Upper lobe of left lung (tissue), 6 donors: ENCODE results near the gene TMEM200C. TPM values are rescaled to one million over a fixed set of nuclear protein-coding genes. Genes with fewer than 3 reads are reported as not detected.

ENCODE experiments used
- ATAC-seq, 2 donors: fragments of 200-7000 bp; cut with Tn5 transposase; one replicate each; pipeline ENCODE4 v1.9.1; 2022; ENCODE audit warnings: mild to moderate bottlenecking in 2 of 2, moderate library complexity in 2 of 2; ENCODE audit not compliant: low FRiP score in 2 of 2
- DNase-seq, 2 donors: peaks; one replicate each; pipeline ENCODE4 v3.0.0-alpha.2; 2019 to 2020
- H3K27ac ChIP-seq, 4 donors: fragments of 200-600 bp; sonication (generic); one replicate each; pipeline ENCODE4 v1.5.1; 2016 to 2019
- H3K27me3 ChIP-seq, 4 donors: fragments of 200-600 bp; sonication (generic); one replicate each; pipeline ENCODE4 v1.5.1; 2017 to 2019
- H3K36me3 ChIP-seq, 4 donors: fragments of 200-600 bp; sonication (generic); one replicate each; pipeline ENCODE4 v1.5.1; 2016 to 2019
- H3K4me1 ChIP-seq, 4 donors: fragments of 200-600 bp; sonication (generic); one replicate each; pipeline ENCODE4 v1.5.1; 2018 to 2019
- H3K4me3 ChIP-seq, 4 donors: fragments of 200-600 bp; sonication (generic); one replicate each; pipeline ENCODE4 v1.5.1; 2017 to 2019; ENCODE audit warnings: mild to moderate bottlenecking in 2 of 4, moderate library complexity in 1 of 4
- H3K9me3 ChIP-seq, 4 donors: fragments of 200-600 bp; sonication (generic); one replicate each; pipeline ENCODE4 v1.5.1; 2018 to 2019
- EP300 ChIP-seq, 4 donors: sonication (generic); formaldehyde crosslinking; IDR thresholded peaks; one replicate each; pipeline ENCODE4 v1.5.1; 2017; ENCODE audit warnings: antibody characterized with exemption in 4 of 4, control low read depth in 2 of 4
- POLR2A ChIP-seq, 4 donors: fragments of 450-650 bp; IDR thresholded peaks; one replicate each; pipeline ENCODE4 v1.5.1; 2016 to 2017; ENCODE audit warnings: antibody characterized with exemption in 4 of 4, mild to moderate bottlenecking in 2 of 4
- POLR2AphosphoS5 ChIP-seq, 2 donors: sonication (generic); formaldehyde crosslinking; IDR thresholded peaks; one replicate each; pipeline ENCODE4 v1.5.1; 2017; ENCODE audit warnings: antibody characterized with exemption in 2 of 2
- WGBS, 2 donors: methylation state at CpG; one replicate each; pipeline ENCODE4 v1.1.5; 2017 to 2018; 5-methylcytosine and 5-hydroxymethylcytosine counted together
- total RNA-seq, 6 donors: library from RNA; depleted of rRNA in 4 of 6; stranded (reverse); fragments of >200 nt in 4 of 6; gene quantifications; one replicate each; pipeline versions ENCODE4 v1.1.0 to v1.2.1, GENCODE V29; 2016 to 2021
- TF ChIP-seq, protein P1 (sequence below), 6 experiments: fragments of 450-650 bp in 4 of 6; fragments of 200-600 bp in 2 of 6; sonication (generic) in 2 of 6; IDR thresholded peaks; one replicate each; pipeline ENCODE4 v1.5.1; 2016 to 2019; ENCODE audit warnings: antibody characterized with exemption in 6 of 6
- donor health status: DM: no; HTN: no; CAD: no; lungs with moderate emphysema.
- donor health status: DM: no; HTN: yes; CAD: no; lungs with severe emphysema.

TMEM200C gene
- total RNA-seq, 6 donors from 2014 or later: under 0.01 to 0.44 (median 0.28) TPM; not detected in 2

DNA sequence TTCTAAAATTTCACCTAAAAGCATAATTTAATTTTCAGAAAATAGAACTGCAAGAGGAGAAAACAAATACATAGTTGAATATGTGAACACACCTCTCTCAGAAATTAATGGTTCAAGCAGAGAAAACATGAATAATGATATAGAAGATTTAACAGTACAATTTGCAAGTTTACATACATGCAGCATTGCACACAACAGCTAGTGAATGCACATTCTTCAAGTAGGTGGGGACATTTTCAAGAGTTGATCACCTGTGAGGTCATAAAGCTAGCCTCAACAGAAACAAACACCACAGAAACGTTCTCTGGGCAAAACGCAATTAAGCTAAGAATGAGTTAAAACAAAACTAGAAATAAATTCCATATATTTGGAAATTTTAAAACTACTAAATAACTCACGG is 38.1 kb downstream of the TMEM200C start:
- H3K4me3 ChIP-seq: no peak overlapping the region
- peaks cover 0 to 4% (median 3%) of the 10 kb centered on the region in 4 donors for H3K9me3 ChIP-seq
- no peaks in the 10 kb centered on the region for H3K27me3 ChIP-seq
- TF ChIP-seq EP300 (IDR thresholded peaks at IDR 0.05) (no peak), POLR2AphosphoS5 (IDR thresholded peaks at IDR 0.05) (no peak), POLR2A (IDR thresholded peaks at IDR 0.05) (no peak)
- TF ChIP-seq, protein P1, sequence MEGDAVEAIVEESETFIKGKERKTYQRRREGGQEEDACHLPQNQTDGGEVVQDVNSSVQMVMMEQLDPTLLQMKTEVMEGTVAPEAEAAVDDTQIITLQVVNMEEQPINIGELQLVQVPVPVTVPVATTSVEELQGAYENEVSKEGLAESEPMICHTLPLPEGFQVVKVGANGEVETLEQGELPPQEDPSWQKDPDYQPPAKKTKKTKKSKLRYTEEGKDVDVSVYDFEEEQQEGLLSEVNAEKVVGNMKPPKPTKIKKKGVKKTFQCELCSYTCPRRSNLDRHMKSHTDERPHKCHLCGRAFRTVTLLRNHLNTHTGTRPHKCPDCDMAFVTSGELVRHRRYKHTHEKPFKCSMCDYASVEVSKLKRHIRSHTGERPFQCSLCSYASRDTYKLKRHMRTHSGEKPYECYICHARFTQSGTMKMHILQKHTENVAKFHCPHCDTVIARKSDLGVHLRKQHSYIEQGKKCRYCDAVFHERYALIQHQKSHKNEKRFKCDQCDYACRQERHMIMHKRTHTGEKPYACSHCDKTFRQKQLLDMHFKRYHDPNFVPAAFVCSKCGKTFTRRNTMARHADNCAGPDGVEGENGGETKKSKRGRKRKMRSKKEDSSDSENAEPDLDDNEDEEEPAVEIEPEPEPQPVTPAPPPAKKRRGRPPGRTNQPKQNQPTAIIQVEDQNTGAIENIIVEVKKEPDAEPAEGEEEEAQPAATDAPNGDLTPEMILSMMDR (IDR thresholded peaks at IDR 0.05): no peak
- ATAC-seq (no peak), DNase-seq (no peak)
- H3K4me1 ChIP-seq: no peaks in the 10 kb centered on the region
- H3K27ac ChIP-seq: no peak overlapping the region
- 60 to 62% methylated on average over 3 of the region's 3 CpGs for WGBS, 2 donors
- no peaks in the 10 kb centered on the region for H3K36me3 ChIP-seq

DNA sequence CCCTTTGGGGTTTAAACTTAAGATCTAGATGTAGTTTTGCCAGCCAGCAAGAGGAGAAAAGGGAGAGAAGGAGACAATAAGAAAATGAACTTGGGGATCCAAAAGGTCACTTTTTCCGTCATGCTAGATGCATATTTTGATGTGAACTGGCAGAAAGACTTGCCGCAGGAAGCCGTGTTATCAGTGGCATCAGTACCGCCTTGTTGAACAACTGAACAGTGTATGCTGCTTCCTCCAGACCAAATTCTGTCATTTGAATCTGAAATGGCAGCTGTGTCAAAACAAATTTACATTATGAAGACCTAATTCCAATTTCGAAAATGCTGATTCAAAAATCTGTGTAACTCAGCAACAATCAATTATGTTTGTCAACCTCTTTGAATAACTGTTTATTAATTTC is 42.1 kb downstream of the TMEM200C start:
- TF ChIP-seq POLR2A (IDR thresholded peaks at IDR 0.05): no peak
- TF ChIP-seq EP300 (IDR thresholded peaks at IDR 0.05): no peak
- TF ChIP-seq, protein P1 (IDR thresholded peaks at IDR 0.05): no peak
- TF ChIP-seq POLR2AphosphoS5 (IDR thresholded peaks at IDR 0.05): no peak
- Histone ChIP-seq H3K4me3 (no peak overlapping the region), H3K27ac (no peak overlapping the region), H3K9me3 (no peaks in the 10 kb centered on the region), H3K4me1 (no peaks in the 10 kb centered on the region), H3K27me3 (no peaks in the 10 kb centered on the region), H3K36me3 (no peaks in the 10 kb centered on the region)
- 69 to 75% methylated on average over 5 of the region's 5 CpGs for WGBS, 2 donors
- no peak for DNase-seq
- ATAC-seq: no peak

DNA sequence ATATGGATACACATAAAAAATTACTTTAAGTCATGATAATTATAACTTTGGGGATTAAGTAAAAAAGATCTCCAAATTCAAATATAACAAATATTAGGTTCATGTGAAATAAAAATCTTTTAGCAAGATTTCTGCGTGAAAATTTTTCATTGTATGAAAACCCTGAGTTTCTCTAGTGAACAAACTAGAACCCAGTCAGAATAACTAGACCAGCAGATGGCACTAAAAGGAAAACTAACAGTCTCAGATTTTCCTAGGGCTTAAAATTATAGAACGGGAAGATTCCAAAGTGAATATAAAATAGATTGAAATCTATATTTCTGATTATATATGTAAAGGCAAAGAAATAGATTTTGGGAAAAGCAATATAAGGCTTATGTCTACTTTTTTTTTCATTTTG is 43.3 kb downstream of the TMEM200C start:
- Histone ChIP-seq H3K4me3 (no peak overlapping the region), H3K27ac (no peak overlapping the region), H3K9me3 (no peaks in the 10 kb centered on the region), H3K4me1 (no peaks in the 10 kb centered on the region), H3K27me3 (no peaks in the 10 kb centered on the region), H3K36me3 (no peaks in the 10 kb centered on the region)
- 28 to 57% methylated on average over 2 of the region's 2 CpGs for WGBS, 2 donors
- ATAC-seq (no peak), DNase-seq (no peak)
- TF ChIP-seq POLR2A (IDR thresholded peaks at IDR 0.05) (no peak), POLR2AphosphoS5 (IDR thresholded peaks at IDR 0.05) (no peak)

DNA sequence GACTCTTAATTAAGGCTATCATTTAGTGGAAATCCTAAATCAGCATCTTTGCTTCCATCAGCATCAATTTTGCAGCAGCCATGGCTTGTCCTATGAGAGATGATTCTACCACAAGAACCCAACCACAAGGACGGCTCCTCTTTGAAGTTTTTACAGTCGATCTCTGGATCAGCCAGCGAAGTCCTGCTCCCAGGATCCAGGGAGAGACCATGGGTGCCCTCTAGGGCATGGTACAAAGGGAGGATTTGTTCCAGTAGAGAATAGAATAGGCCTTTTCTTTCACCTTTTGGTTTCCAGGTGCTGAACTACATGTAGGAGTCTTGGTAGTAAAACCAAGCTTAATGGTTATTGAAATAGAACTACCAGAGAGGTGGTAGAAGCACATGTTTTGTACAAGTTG is 52.7 kb downstream of the TMEM200C start:
- WGBS, 2 donors: 61 to 78% methylated on average over 3 of the region's 3 CpGs
- ATAC-seq (no peak), DNase-seq (no peak)
- H3K27me3 ChIP-seq: no peaks in the 10 kb centered on the region
- no peaks in the 10 kb centered on the region for H3K9me3 ChIP-seq
- H3K36me3 ChIP-seq: no peaks in the 10 kb centered on the region
- TF ChIP-seq POLR2AphosphoS5 (IDR thresholded peaks at IDR 0.05) (no peak), POLR2A (IDR thresholded peaks at IDR 0.05) (no peak), EP300 (IDR thresholded peaks at IDR 0.05) (no peak)
- TF ChIP-seq, protein P1 (IDR thresholded peaks at IDR 0.05): no peak
- no peaks in the 10 kb centered on the region for H3K4me1 ChIP-seq
- H3K4me3 ChIP-seq: no peak overlapping the region
- no peak overlapping the region for H3K27ac ChIP-seq

DNA sequence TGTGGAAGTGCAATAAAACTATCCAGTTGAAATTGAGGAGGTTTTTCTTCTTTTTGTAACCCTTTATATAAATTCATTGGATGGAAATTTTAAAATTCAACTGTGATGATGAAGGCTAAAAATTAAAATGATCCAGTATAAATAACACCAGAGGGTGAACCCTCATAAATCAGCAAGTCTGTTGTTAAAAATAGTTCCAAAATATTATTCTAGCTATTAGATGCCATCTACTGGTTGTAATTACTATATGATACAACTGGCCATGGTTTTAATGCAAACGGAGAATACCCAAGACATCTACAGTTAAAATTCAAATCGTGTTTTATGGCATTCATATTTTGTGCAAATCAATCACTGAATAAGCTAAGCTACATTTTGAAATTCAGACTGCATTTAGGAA is 53.8 kb downstream of the TMEM200C start:
- Histone ChIP-seq H3K27ac (no peak overlapping the region), H3K4me1 (no peaks in the 10 kb centered on the region), H3K4me3 (no peak overlapping the region), H3K27me3 (no peaks in the 10 kb centered on the region), H3K36me3 (no peaks in the 10 kb centered on the region), H3K9me3 (no peaks in the 10 kb centered on the region)
- DNase-seq: no peak
- TF ChIP-seq EP300 (IDR thresholded peaks at IDR 0.05): no peak
- TF ChIP-seq, protein P1 (IDR thresholded peaks at IDR 0.05): peak in 2 of 6 experiments; percentile 16 to 23
- no peak for ATAC-seq
- WGBS, 2 donors: 40 to 54% methylated on average over 2 of the region's 2 CpGs
